ENCODE measurements around the gene PLEKHG3.

The PLEKHG3 gene

DNA sequence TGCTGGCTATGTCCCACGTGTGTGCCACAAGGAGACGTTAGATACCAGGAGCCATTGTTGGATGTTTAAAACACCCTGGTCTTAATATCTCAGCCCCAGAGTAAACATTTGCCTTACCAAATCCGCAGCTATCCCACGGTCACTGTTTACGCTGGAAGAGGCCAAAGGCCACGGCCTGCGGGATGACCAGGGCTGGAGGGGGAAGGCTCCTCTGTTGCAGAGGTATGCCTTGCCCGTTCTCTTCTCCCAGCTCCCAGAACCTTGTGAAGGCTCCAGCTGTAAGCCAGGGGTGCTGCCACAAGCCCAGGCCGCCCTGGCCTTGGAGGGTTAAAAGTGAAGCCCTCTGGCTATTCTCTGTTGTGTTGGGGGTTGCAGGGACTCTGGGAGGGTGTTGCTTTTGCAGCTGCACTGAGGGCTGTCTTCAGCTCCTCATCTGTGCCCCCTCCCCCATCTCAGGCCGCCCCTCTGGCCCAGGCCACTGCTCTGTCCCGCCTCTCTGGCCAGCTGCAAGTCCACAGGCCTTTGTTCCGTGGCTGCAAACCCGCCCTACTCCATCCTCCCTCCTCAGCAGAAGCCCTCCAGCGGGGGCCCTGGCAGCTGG, 2.5 kb downstream of the PLEKHG3 start:
- DNase-seq (ENCODE audit: low read depth): no peak

DNA sequence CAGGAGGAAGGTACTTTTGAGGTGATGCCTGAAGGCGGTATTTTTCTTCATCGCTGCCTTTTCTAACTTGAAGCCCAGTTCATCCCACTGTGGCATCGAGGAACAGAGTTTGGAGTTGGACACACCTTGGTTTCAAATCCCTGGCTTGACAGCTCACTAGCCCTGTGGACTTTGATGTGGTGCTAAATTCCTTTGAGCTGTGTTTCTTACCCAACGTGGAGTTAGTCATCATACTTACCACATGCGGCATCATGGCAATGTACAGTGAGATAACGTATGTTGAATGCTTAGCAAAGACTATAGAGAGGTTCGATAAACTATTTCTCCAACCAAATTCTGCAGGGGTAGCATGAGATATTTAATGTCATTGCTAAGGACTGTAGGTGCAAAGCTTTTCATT, 3.4 kb downstream of the PLEKHG3 start:
- DNase-seq (ENCODE audit: low read depth): no peak

DNA sequence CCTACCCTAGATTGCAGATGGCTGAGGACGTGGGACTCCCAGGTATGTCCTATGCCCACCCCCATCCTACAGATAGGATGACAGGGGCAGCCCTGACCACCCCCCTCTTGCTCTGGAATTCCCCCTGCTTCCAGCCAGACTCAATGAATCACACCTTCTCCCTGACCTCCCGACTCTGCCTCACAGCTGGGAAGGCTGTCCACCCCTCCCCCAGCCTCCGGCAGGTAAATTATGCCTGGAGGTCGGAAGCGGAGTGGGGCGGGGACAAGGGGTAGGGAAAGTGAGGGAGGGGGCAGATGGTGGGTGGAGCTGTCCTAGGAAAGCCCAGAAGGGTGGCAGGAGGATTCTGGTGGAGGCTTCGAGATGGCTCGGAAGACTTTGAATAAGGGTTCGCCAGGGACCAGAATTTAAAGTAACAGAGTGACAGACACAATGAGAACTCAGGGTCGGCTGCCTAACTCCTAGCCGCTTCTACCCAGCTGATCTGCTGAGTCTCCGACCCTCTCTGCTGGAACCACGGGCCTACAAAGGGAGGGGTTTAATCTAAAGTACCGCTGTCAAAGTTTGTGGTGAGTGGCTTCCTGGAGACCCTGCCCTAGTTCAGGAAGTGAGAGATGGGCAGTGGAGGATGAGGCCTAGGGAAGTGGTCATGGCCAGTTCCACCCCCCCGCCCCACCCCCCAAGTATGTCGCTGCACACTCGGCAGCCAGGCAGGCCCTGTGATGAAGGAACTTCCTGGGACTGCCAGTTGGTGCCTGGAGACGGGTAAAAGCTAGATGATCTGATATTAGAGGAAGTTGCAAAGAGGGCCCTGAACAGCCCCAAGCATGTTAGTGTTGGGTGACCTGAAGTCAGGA, 4.2 kb downstream of the PLEKHG3 start:
- DNase-seq (ENCODE audit: low read depth): no peak

DNA sequence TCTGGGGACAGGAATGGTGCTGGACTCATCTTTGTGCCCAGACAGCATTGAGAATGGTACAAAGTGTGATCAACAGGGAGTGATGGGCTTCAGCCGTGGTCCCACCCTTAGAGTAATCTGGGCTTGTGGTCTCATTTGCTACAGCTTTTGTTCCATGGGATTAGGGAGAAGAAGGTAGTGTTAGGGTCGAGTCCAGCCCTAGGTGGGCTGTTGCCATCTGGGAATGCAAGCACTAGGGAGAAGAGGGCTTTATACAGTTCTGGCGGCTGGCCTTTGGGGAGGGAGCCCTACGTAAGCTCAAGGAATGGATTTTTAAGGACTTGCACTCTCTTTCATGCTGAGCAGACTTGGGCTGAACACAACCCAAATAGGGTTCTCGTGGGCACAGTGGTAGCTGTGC, 4.9 kb downstream of the PLEKHG3 start:
- no peak for DNase-seq (ENCODE audit: low read depth)

DNA sequence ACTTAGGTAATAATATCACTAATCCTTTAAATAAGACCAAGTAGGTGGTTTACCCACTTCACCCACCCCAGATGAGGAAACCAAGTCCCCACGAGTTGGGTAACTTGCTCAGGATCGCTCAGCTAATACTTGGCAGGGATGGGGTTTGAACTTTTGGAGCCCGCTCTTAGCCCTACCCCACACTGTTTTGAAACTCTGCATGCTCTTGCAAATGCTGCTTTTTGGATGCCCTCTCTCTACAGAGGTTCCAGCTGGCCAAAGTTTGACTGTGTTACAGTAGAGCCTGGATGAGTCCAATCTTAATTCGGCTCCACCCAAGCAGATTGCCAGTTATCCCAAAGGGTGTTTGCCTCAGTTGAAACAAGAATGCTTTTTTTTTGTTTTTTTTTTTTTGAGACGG, 6.8 kb downstream of the PLEKHG3 start:
- no peak for DNase-seq (ENCODE audit: low read depth)

DNA sequence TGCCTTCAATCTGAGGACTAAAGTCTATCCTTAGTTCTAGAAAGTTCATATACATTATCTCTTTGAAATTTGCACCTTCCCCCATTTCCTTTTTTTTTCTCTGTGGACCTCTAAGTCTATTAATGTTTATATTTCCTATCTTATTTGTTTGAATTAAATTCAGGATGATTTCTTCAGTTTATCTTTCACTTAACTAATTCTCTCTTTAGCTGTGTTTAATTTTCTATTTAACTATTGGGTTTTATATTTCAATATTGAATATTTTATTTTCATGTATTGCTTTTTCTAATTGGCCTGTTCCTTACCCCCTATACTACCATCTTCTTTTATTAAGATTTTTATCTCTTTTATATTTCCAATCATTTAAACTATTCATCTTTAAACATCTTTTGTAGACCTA, 9.5 kb downstream of the PLEKHG3 start:
- no peak for DNase-seq (ENCODE audit: low read depth)

DNA sequence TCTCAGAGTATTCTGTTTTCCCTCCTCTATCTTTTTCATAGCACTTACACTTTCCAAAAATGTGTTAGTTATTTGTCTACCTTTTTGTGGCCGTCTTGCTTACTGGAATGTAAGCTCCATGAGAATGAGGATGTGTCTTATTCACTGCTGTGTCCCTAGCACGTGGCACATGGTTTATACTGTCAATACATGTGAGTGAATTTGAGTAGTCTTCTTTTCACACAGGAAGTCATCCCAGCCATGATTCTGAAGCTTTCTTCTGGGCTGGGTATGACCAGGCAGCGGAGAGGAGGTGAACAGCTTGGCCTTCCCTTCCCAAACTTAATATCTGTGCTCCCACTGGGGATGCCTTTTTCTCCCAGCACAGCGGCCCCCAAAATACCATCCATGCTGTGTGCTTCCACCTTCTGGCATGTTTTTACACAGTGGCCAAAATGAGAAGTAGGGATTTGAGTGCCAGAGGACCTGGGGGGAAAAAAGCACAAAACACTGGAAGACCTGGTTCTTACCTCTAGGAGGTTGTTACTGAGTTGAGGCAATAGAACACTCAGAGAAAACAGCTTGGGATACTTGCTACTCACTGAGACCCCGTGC, 10.3 kb downstream of the PLEKHG3 start:
- DNase-seq (ENCODE audit: low read depth): no peak

DNA sequence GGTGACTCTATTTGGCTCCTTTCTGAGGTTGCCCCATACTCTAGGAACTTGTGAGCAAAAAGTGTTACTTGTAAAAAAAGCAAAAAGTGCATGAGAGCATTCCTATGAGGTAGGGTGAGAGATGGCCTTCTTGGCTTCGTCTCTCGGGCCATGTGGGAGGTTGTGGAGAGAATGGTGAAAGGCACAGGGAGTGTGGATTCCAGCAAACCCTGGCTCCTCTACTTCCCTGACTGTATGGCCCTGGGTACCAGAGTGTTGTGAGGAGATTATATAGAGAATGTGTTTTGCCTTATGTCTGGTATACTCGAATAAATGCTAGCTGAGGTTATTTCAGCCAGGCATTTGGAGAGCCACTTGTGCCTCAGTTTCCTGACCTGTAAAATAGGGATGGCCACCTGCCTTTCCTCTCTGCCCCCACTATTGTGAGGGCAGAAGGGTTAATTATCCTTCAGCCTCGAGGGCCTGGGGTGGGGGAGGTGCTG, 11.0 kb downstream of the PLEKHG3 start:
- DNase-seq (ENCODE audit: low read depth): no peak

DNA sequence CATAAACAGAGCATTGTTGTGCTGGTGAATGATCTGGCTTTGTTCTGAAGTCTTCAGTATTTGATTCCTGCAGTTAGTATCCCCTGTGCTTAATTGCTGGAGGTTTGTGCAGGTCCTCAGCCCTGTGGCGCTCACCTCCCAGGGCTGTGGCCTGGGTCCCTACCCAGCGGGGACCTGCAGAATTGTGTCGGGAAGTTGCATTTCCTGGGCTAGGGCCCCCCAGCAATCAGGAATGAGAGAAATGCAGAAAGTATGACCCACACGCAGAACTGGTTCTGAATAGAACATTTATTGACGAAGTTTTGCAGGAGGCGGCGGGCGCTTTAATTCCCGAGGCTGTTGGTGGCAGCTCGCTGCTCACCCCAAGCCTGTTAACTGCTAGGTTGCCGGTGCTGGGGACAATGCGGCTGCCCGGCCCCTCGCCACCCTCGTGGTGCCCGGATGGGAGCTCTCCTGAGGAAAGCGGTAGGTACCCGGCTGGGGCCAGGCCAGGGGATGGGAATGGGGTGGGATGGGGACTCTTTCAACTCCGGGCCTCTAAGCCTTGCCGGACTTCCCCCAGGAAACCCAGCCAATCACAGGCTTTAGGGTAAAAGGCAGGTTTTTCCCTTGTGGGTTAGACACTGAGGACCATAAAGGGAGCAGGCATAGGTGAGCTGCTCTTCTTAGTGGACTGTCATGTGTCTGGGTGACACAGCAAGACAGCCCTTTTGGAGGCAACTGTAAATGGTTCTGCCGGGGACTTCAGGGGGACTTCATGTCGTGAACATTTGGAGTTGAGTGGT, 11.6 kb downstream of the PLEKHG3 start:
- no peak for DNase-seq (ENCODE audit: low read depth)

DNA sequence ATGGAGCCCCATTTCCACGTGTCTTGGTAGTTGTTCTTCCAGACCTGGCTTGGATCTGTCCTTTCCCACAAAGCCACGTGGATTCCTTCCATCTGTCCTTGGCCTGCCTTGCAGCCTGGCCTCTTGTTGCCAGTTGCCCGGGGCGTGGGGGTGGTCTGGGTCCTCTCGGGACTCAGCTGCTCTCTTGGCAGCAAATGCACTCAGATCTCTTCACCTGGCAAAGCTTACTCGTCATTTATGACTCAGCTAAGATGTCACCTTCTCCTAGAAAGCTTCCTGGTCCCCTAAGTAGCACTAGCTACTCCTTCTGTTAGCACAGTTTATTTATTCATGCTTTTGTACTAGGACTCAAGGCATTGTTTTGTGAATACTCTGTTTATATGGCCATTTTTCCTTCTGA, 13.6 kb downstream of the PLEKHG3 start:
- no peak for DNase-seq (ENCODE audit: low read depth)

DNA sequence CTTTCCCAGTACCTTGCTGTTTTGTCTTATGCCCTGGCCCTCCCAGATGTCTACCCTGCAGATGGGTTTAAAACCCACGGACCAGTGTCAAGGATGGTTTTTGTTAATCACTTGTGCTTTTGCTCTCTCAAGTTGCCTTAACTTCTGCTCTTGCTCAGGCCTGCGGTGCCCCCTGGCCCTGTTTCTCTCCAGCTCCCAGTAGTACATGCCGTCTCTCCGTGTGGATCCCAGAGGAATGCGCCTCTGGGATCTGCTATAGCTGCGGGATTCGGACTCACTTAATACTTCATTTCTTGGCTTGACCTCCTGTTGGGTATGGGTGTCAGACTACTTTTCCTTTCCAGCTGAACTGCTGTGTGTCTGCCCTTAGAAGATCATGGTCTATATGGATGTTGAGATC, 14.5 kb downstream of the PLEKHG3 start:
- DNase-seq (ENCODE audit: low read depth): no peak

DNA sequence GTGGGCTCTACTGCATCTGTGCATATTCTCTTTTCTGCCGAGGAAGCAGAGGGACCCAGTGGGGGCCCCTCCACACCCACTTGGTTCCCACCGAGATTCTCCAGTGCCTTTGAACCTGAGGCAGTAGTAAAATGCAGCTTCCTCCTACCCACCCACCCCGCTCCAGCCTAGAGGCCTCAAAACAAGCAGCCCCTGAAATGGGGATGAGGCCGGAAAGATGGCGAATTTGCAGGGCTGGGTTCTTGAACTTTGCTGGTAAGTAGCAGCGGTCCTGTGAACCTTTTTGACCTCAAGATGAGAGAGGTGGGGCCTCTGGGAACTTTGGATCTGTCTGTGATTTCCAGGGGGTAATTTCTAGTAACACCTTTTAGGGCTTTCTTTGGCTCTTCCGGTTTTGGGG, 15.4 kb downstream of the PLEKHG3 start:
- no peak for DNase-seq (ENCODE audit: low read depth)

DNA sequence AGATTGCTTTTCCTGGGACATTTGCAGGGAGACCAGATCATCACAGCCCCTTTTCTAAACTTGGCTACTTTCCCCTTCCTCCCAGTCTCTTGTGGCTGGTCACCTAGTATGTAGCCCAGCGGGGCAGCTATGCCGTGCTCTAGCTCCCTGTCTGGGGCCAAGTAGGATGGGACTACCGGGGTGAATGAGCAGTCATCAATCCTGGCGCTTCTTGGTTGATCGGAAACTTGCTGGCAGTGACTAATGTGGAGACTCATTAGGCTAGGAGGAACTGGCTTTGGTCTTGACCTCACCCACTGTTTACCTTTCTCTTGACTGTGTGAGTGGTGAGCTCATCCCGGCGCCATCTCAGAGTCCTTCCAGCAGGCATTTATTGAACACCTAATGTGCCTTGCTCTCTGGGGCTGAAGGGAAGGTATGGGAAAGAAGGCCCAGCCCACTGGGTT, 15.9 kb downstream of the PLEKHG3 start:
- no peak for DNase-seq (ENCODE audit: low read depth)

DNA sequence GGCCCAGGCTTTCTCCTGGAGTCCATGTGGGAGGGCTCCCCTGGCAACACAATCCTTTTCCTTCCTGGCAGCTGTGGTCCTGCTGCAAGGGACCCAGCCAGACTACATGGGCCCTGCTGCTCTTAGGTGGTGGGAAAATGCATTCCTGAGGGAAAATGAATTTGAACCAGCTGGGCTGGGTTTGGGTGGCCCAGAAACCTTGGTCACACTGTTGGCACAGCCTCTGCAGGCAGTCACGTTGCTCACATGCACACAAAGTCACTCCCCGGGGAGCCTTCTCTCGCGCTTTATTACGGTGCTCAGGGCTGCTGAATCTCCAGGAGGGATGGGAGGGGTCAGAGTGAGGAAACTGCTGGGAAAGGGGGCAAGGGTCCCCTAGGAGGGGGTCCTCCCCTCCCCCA, 17.2 kb downstream of the PLEKHG3 start:
- DNase-seq (ENCODE audit: low read depth): no peak

DNA sequence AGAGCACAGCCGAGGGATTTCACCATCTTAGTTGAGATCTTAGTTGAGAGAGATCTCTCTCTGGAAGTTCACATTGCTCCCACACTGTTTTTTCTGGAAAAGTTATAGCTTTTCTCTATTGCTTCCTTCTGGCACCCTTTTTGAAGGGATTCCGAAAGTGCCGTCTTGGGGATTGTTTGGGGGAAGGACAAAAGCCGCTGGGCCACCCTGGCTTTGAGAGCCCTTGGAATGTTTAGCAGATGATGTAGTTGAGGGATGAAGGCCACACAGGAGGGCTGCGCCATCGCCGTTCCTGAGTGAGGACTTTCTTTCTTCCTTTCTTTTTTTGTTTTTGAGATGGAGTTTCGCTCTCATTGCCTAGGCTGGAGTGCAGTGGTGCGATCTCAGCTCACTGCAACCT, 17.7 kb downstream of the PLEKHG3 start:
- no peak for DNase-seq (ENCODE audit: low read depth)

DNA sequence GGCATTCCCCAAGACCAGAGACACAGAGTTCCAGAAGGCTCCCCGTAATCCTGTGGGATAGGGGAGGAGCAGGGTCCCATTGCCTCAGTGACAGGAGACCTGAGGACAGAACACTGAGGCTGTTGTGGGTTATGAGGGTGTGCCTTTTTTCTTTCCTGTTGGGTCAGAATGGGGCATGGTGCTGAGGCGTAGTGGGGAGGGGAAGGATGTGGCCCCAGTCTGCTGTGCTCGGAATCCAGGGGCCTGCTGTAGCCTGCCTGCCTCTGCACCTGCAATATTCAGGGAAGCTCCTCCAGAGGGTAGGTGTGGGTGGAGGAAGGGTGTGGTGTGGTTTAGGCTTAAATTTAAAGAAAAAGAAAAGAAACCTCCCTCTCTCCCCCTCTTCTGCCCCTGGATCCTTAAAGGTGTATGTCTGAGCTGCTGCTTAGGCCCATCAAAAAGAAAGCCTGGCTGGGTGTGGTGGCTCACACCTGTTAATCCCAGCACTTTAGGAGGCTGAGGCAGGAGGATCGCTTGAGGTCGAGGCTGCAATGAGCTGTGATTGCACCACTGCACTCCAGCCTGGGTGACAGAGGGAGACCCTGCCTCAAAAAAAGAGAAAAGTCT, 18.7 kb downstream of the PLEKHG3 start:
- DNase-seq (ENCODE audit: low read depth): no peak

DNA sequence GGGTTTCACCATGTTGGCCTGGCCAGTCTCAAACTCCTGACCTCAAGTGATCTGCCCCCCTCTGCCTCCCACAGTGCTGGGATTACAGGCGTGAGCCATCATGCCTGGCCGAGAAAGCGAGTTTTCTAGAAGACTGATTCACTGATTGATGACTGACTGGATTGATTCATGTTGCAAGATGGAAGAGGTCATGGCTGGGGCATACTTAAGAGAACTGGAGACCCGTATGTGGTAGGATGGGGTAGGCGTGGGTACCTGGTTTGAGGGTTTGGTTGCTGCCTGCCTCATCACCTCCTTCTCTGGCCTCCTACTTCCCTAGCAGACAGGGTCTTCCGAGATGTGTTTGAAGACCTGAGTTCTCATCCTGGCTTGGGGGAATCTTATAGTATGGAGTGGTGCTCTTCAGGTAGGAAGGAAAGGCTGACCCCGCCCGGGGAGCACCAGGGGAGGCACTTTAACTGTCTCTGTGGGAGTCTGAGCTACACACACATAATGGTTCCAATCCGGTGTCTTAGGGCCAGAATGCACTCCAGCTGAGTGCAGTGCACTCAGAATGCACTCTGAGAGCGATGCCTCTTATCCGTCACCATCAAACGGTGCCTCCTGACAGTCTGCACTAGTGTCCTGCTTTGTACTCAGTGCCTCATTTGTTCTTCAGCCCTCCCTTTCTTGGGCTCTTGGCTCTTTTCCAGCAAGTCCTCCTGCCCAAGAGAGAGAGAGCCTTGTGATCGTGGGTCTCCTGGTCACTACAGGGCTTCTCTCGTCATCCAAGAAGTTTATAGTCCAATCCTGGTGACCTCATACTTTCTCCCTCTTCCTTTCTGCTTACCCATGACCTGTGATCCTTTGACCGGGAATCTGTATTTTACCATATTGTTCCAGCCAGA, 19.7 kb downstream of the PLEKHG3 start:
- no peak for DNase-seq (ENCODE audit: low read depth)

DNA sequence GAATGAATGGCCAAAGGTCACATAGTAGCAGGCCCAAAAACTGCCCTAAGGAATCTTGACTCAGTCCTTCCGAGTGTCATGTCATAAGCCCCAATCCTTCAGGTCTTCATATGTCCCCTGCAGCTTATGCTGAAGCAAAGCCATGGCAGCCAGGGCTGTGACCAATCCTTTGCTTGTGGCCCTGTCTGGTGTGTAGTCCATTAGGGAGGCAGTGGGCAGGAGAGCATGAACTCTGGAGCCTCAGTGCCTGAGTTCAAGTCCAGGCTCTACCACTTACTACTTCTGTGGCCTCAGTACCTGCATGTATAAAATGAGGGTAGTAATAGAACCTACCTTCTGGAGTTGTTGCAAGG, 20.3 kb downstream of the PLEKHG3 start:
- DNase-seq (ENCODE audit: low read depth): no peak

DNA sequence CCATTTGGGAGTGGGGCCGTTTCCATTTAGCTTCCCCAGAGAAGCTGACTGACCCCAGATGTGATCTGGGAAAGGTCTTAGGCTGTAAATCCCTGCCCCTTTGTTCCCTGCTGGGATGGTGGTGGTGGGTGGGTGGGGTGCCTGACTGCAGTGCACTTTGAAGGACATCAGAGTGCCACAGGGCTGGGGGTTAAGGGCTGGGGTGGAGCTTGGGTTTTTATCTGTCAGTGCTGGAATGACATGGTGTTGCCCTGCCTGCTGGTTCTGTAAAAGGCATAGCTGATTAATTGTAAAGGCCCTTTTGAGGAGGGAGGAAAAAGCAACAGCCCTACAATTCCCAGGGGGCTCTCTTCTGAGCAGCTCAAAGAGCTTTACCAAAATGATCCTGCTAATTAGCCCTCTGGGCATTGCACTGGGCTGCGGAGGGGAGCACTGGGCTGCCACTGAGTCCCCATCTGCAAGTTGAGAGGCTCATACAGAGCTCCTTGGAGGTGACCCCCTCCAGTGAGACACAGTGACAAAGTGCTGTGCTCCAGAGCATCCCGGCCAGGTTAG, 21.1 kb downstream of the PLEKHG3 start:
- no peak for DNase-seq (ENCODE audit: low read depth)

DNA sequence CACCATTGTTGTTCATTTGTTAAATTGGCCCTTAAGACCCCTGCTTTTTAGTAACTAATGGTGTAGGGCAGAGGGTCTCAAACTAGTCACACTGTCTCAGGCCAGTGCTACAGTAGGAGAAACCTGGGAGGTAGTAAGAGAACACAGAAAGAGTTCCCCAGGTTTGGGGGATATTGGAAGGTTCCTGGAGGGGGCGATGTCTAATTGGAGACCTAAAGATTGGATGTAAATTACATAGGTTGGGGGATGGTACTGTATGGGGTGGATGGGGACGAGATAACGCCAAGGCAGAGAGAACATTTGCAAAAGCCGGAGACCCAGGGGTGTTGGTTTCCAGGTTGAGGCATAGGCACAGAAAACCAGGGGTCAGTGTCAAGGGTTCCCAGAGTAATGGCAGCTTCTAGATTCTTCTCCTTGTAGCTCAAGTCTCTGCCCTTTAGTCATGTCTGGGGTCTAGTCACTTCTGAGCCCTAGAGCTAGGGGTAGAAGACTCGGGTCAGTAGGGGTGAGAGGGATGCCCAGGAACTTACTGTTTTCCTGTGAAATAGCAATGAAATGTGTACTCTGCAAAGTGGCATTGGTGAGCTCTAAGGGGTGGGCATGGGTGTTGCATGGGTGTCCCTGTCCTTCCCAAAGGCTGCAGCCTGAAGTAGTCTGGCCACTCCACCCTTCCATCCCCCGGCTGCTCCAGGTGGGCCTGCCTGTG, 21.8 kb downstream of the PLEKHG3 start:
- DNase-seq (ENCODE audit: low read depth): no peak
